ENCODE data around the gene KIF14.
"Not testable (repeated sequence)": the region's sequence is repeated elsewhere in the genome, so short reads cannot be mapped to it uniquely, and the experiment has no call there.

KIF14 gene

DNA sequence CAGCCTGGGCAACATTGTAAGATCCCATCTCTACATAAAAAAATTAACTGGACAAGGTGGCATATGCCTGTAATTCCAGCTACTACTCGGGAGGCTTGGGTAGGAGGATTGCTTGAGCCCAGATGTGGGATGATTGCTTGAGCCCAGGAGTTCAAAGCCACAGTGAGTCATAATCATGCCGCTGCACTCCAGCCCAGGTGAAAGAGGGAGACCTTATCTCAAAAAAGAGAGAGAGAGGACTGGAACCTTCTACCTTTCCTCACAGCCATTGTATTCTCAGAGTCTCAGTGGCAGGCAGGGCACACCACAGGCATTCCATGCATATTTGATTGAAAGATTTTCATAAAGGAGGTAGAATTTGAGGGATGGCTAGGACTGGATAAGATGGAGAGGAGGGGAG is 78.4 kb downstream of the KIF14 start:
- no peak for DNase-seq

DNA sequence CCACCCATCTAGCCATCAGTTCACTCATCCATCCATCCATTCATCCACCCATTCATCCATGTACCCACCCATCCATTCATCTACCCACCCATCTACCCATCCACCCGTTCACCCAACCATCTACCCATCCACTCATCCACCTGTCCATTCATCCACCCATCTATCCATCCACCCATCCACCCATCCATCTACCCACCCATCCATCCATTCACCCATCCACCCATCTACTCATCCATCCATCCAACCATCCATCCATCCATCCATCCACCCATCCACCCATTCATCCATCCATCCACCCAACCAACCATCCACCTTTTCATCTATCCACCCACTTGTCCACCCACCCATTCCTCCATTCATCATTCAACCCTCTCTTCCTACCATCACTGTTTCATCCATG is 80.3 kb downstream of the KIF14 start:
- no peak for DNase-seq

DNA sequence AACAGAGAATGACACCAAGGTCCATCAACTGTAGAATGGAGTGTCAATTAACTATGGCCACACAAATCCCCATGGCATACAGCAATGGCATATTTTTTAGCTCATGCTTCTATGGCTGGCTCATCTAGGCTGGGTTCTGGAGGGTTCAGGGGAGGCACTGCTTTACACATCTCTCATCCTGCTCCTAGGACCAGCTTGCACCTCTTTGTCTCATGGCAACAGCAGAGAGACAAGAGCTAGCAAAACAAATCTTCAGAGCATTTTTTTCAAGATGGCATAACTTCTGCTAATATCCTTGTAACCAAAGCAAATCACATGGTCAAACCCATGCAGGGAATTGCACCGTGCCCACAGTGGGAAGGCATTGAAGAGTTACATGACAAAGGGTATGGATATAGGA is 82.4 kb downstream of the KIF14 start:
- DNase-seq = no peak

DNA sequence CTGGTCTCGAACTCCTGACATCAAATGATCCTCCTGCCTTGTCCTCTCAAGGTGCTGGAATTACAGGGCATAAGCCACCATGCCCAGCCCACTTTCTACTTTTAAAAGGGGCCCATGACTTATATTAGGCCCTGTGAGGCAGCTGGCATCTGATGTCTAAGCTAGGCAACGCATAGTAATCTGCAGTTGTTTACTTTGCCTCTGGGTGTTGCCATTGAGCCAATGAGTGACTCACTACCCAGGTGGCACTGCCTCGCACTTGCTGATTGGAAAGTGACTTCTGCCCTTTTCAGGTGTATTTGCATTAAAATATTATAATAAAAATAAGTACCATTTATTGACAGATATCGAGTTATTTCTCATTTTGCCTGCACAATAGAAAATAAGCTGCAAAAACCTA is 84.9 kb downstream of the KIF14 start:
- DNase-seq = peak in 1 of 2 experiments; percentile 13

DNA sequence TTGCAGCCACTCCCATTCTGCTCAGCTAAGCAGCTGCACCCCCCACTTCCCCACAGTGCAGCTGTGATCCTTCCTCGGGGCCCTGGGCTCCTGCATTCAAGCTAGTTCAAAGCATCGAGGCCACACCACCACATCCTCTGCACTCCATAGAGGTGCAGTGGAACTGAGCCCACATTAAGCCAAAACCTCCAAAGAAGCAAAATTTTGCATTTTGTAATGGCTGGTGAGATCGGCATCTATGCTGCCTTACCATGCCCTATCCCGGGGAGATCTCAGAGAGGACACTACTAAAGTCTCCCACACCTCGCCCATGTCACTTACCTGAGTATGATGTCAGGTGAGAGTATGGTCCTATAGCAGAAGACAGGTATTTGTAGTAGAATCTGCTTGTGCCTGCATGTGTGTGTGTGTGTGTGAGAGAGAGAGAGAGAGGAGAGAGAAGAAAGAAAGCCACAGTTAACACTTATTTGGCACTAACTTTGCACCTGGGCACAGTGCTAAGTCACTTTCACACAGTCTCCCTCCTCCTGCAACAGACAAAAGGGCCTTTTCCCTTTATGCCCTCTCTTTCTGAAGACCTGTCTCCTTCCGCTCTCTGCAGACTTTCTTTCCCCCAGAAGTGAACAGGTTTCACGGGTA is 89.8 kb downstream of the KIF14 start:
- DNase-seq = peak; percentile 13 to 22

DNA sequence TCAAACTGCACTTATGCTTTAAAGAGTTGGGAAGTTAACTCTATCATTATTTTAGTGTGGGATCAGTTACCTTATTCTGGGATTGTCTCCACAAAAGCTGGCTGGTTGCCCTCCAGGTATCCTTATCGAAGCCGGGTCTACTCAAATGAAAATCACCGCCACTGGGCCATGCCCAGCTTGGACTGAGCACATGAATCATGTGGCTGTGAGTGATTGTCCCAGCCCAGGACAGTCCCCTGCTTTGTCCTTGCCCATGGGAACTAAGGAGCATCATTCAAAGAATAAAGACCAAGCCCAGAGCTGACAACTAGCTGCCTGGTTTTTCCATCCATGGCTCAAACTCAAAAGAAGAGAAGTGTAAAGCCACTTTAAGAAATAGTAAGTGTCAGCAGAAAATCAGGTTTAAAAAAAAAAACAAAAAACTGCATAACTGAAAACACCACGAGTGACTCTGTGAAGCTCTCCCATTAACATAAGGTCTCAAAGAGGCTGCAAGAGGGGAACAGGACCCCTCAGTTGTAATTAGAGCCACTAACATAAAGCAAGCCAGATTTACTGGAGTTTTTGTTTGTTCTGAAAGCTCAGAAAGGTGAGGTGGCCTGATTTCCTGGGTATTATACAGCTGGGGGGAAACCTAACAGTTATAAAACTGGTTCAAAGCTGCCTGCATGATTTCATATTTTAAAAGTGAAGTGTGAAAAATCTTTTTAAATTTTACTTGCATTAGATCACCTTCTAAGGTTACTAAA is 91.5 kb downstream of the KIF14 start:
- DNase-seq = no peak

DNA sequence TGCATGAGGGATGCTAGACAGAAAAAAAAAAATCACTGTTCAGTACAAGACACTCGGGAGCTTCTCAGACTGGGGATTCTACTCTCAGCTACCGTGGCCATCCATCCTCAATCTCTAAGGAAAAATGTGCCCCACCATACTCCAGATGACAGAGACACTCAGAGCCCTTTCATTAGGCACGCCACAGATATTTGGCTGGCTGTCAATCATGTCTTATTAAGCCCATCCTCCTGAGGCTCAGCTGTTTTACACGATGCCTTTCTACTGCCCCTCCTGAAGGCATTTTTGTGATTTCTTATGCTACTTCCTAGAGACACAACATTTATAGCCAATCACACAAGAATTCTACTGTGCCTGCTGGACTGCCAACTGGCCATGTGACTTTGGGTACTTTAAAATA is 92.9 kb downstream of the KIF14 start:
- no peak for DNase-seq

DNA sequence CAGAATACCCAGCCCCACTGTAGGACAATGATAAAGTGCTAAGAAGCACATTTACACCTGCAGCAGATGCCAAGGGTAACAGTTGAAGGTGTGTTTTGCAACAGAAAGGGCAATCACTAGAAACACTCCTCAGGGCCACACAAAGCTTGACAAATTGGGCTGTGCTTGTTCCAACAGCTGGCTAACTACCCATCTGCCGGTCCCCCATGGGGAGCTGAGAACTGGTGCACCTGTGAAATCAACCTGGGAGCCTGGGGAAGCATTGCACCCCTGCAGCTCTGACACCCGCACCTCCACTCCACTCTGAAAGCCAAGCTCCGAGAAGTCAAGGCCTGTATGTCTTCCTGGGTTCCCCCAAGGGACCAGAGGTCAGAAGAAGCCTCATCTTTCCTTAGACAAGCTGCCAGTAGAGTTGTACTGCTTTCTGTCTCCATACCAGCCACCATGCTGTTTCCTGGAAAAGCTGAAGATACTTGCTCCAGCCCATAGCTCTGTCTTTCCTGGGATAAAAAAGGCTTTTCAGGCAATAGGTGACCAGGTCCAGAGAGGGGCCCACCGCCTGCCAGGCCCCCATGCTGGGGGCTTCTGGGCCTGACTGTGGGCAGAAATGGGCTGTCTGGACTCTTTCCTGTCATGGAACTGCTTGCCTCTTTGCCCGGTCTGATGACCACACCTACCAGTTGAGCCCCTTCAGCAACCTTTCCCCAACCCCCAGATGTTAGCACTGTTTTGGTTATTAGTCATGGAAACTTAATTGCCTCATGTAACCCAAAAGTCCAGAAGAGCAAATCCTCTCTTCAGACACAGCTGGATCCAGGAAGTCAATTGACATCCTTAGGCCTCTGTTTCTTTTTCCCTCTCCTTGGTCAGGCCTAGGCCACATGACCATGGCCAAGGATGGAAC is 93.6 kb downstream of the KIF14 start:
- no peak for DNase-seq

DNA sequence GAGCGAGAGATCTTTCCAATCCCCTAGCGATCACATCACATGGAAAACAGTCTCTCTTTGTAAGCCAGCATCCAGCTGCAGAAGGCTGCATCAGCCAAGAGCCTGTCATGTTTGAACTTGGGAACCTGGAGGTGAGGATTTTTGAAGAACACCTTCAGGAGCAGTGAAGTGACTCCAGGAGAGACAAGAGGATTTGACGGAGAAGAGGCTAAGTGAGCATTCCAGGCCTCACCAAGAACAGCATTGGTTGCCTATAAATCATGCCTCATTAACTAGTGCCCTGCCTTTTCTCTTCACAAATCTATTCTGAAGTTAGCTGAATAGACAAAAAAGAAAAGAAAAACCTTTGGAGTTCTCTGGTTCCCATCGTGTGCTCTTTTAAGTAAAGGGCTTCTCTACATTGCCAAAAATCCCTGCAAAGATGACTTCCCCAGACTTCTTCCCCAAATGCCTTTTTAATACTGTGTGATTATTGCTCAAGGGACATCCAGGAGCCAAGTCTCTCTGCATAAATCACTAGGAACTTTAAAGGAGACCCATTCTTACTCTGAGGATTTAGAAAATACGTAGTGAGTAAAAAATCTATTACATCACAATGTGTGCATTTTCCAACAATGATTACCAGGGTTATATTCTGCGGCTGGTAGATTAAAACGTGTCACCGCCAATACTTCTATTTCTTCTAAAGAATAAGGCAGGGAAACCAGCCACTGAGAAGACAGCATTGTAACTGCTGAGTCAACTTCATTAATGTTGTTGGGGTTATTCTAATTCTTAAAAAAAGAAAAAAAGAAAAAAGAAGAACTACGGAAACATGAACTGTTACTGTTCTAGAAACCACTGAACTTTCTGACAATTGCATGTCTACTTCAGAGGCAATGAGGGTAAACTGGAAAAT is 95.2 kb downstream of the KIF14 start:
- DNase-seq = no peak

DNA sequence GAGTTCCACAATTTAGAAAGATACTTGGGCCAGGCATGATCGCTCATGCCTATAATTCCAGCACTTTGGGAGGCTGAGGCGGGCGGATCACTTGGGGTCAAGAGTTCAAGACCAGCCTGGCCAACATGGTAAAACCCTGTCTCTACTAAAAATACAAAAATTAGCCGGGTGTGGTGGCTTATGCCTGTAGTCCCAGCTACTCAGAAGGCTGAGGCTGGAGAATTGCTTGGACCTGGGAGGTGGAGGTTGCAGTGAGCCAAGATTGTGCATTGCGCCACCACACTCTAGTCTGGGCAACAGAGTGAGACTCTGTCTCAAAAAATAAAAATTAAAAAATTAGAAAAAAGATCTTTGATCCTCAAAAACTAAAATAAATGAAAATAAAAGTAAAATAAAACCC is 96.0 kb downstream of the KIF14 start:
- not testable (repeated sequence) for DNase-seq

DNA sequence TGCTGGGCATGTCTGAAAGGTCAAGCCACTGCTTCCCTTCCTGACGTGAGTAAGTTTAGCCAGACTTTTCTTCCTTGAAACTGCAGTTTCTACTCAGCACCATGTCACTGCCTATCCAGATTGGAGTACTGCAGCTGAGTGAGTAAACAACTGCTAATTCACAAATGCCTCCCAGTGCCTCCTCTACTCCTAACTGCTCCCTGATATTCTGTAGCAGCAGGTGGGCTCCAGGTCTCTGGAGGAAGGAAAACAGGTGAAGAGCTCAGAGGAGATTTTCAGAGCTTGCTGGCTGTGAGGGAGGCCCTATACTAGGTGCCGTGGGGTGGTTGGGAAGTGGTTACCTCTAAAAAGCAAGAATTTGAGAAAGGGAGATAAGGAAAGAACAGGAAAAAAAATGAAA is 96.5 kb downstream of the KIF14 start:
- no peak for DNase-seq

DNA sequence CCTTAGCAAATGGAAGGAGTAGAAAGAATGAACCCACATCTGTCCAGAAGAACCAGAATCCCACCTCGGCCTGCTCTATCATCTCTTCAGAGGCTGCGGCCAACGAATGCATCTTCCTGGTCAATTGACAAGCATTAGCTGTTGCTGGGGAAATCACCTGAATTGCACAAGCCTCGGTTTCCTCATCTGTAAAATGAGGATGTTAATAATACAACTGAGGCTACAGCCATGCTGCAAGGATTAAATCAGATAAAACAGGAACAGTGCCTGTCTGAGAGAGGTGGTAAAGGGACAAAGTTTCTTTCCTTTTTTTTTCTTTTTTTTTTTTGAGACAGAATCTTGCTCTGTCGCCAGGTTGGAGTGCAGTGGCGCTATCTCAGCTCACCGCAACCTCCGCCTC is 99.8 kb downstream of the KIF14 start:
- no peak for DNase-seq

DNA sequence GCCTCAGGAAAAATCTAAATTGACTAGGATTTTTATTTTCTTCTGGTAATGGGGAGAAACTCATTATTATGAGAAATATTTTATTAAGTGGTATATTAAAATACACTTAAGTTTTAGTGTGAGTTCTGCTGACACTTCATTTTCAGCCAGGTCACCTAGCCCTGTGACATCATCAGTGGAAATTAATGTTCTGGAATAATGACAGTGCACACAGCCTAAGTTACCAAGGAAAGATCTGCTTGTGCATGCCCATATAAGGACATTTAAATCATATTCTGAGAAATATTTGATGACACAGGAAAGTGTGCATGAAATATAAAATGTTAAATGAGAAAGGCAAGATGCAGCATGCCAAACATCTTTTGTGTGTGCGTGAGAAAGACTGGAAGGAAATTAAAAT is 102.0 kb downstream of the KIF14 start:
- no peak for DNase-seq

DNA sequence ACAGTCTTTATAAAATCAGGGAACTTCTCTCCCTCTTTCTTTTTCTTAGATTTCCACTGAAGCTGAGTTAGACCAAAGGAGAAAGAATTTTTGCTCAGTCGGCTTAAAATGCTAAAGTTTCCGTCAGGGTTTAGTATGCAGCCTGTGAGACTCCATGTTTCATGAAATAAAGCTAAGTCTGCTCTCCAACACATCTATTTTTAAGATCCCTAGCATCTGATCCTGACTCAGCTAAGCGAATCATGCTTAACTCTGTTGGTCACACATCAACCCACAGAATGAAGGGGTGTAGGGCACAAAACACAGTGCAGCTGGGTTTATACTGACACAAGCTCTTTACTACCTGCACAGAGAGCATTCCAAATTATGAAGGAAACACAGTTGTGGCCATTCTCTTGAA is 108.4 kb downstream of the KIF14 start:
- no peak for DNase-seq

DNA sequence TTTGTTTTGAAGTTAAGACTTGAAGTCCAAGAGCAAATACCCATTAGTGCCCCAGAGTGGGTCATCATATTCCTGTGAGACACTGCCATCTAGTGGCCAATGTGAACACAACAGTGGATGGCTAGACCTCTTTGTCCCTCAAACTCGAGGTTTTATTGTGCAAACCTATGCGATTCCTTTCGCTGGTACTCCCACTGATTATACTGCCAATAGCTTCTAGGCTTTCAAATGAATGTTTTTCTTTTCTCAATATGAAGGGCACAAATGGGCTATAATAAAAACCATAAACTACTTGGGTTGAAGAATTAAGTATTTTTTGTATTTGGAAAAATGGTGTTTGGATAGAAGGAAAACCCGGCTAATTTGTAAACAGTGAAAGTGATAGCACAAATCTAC is 110.3 kb downstream of the KIF14 start:
- DNase-seq = peak; percentile 69 to 77

DNA sequence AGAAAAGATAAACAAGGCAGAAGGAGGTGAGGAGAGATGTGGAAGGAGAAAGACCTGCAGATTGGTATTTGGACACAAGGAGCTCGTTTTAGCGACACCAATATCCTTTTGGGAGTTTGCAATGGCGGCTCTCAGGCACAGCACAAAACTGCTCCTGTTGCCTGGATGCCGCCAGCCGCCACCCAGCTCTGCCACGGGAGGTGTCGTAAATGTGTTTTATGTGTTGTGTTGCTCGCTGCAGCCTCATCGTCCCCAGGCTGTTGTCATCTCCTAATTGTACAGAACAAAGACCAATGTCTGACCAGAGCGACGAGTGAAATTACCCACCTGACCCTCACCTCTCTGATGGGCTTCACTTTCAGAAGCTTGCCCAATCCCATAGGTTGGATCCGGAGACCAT is 114.1 kb downstream of the KIF14 start:
- no peak for DNase-seq

DNA sequence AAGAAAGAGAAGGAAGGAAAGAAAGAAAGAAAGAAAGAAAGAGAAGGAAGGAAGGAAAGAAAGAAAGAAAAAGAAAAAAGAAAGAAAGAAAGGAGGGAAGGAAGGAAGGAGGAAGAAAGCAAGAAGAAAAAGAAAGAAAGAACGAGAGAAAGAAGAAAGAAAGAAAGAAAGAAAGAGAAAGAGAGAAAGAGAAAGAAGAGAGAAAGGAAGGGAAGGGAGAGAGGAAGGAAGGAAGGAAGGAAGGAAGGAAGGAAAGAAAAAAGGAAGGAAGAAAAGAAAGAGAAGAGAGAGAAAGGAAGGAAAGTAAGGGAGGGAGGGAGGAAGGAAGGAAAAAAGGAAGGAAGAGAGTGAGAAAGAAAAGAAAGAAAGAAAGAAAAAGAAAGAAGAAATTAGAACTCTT is 115.3 kb downstream of the KIF14 start:
- DNase-seq = no peak

Data from activated CD4-positive, alpha-beta T cell treated with anti-CD3 and anti-CD28 coated beads, Interleukin-2, amount 50 U/mL, for 48 hours (primary cell).